Activated CD4-positive, alpha-beta T cell treated with anti-CD3 and anti-CD28 coated beads, Interleukin-2, Interleukin-6, amounts not matched to agents 100 ng/mL and 50 ng/mL, durations not matched to agents 16 hours and 8 hours (primary cell): ENCODE results near the gene GPR33.
"Not testable (repeated sequence)": the region's sequence is repeated elsewhere in the genome, so short reads cannot be mapped to it uniquely, and the experiment has no call there.

Experiments used
- DNase-seq: peaks from one replicate; pipeline ENCODE4 v3.0.0-alpha.2; 2020

GPR33 gene, protein sequence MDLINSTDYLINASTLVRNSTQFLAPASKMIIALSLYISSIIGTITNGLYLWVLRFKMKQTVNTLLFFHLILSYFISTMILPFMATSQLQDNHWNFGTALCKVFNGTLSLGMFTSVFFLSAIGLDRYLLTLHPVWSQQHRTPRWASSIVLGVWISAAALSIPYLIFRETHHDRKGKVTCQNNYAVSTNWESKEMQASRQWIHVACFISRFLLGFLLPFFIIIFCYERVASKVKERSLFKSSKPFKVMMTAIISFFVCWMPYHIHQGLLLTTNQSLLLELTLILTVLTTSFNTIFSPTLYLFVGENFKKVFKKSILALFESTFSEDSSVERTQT

GRCh38 chr14:31487886-31488285, at the start of gene GPR33:
Gene GPR33 (minus strand): TSS chr14:31488039. CDS start chr14:31483965, 4,074 bp downstream.
- no peak for DNase-seq

GRCh38 chr14:31536201-31536960, 48.5 kb upstream of the GPR33 start:
- no peak for DNase-seq

GRCh38 chr14:31530136-31530535, 42.3 kb upstream of the GPR33 start:
- no peak for DNase-seq

DNA sequence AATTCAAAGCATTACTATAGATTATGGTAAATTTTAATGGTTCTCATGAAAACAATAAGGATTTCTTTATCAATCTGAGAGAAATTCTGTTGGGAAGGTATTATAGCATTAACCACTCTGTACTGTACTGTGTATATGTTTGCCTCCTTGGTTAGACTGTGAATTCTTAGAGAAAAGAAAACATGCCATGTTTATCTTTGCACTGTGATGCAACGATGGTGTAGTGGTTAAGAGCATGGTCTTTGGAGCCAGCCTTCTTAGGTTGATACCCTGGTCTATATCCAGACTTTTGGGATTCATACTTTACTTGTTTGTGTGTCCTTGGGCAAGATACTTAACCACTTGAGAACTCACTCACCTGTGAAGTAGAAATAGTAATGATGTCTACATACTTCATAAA, 41.2 kb upstream of the GPR33 start:
- DNase-seq, result no peak

- no peak for DNase-seq
These were observed 39.7 kb upstream of the GPR33 start for GRCh38 chr14:31527546-31527945.

DNA sequence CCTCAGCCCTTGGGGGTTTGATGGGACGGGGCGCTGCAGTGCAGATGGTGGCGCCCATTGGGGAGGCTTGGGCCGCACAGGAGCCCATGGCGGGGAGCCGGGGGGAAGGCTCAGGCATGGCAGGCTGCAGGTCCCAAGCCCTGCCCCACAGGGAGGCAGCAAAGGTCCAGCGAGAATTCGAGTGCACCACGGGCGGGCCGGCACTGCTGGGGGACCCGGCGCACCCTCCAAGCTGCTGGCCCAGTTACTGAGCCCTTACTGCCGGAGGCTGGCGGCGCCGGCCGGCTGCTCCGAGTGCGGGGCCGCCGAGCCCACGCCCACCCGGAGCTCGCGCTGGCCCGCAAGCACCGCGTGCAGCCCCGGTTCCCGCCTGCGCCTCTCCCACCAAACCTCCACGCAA, 39.2 kb upstream of the GPR33 start:
- no peak for DNase-seq

DNA sequence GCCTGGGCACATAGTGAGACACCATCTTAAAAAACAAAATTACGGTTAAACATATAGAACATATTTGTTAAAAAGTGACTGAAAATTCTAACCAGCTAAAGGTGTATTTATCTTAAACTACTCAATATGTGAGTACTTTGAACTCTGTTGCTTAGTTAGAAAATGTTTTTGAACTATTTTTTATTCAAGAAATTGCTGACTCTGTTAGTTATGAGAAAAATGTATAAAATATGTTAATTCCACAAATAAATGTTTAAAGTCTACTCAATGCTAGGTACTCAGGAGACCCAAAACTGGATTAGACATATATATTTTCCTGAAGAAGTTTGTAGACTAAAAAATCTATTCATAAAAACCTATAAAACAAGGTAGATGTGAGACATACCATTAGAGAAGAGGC, 23.0 kb upstream of the GPR33 start:
- no peak for DNase-seq

GRCh38 chr14:31510222-31510621, 22.4 kb upstream of the GPR33 start:
- DNase-seq, result peak; percentile 10

DNA sequence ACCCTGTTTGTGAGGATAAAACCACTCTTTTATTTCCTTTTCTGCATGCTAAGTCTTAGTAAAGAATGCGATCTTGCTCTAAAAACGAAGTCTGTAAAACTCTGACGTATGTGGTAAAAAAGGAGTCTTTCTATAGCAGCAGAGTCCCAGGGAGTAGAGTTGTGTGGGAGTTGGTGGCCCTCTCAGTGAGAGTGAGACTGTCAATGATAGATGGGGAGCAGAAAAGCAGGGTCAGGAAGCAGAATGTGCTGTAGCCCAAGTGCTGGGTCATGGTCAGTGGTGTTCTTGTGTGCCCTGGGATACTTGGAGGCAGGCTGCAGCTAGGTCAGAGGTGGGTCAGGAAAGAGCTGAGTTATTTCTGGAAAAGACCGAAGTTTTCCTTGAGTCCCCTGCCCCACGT, 20.3 kb upstream of the GPR33 start:
- DNase-seq, result no peak

DNA sequence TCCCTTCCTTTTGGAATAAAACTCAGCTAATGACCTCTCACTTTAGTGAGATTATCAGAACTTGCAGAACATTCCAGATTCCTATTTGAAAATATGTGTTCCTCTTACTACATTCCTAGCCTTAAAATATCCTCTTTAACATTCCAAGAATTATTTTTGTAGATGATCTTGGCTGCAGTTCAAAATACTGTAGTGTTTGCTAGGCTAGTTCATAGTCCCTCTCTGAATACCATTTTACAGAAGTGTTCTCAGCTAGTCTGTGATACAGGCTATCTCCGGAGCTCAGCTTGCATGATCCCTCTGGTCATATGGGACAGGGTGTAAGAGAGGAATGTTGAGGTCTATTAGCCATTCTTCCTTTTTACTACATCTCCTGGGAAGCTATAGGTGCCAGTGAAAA, 17.6 kb upstream of the GPR33 start:
- DNase-seq, result no peak

DNA sequence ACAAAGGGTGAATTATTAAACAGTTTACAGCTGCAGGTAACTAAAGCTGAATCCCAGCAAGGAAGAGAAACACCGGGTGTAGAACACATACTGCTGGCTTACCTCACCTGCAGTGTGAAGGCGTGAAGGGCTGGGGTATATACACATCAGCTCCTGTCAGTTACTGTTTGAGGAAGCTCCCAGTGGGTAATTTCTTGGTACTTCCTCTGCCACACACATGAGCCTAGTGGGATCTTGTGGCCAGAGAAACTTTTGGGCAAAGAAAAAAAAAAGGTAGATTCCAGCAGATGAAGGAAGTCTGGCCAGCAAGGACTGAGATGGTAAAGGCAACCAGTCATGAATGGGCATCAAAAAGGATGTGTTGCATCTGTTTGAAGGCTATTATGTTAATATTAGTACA, 14.0 kb upstream of the GPR33 start:
- DNase-seq, result no peak

DNA sequence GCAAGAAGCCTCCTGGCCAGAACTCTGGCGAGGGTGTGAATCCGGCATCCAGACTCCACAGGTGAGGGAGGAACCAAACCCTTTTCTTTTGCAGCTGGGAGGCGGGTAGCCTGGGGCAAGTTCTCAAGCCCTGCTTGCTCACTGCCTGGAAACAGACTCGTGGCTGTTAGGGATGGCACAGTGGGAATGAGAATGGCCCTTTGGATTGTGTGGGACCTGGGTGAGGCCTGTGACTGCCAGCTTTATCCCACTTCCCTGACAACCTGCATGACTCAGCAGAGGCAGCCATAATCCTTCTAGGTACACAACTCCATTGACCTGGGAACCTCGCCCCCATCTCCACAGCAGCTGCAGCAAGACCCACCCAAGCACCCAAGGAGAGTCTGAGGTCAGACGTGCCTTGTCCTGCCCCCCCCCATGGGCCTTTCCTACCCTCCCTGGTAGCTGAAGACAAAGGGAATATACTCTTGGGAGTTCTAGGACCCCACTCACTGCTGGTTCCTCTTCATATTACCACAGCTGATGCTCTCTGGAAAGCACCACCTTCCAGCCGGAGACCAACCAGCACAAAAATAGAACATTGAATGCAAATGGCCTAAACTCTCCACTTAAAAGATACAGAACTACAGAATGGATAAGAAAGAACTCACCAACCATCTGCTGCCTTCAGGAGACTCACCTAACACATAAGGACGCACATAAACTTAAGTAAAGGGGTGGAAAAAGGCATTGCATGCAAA, 5.1 kb upstream of the GPR33 start:
- DNase-seq, result no peak

GRCh38 chr14:31489691-31490090, 1.9 kb upstream of the GPR33 start:
- DNase-seq, result no peak

GRCh38 chr14:31486764-31487163, 1.1 kb downstream of the GPR33 start:
- DNase-seq, result no peak

DNA sequence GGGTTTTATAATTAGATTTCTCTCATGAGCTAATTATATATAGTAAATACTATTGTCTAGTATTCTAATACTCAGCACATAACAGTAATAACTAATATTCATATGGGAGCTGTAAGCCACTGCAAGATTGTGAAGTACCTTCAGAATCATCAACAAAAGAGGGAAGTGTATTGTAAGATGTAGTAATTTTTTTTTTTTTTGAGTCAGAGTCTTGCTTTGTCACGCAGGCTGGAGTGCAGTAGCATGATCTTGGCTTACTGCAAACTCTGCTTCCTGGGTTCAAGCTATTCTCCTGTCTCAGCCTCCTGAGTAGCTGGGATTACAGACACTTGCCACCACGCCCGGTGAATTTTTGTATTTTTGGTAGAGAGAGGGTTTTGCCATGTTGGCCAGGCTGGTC, 3.1 kb downstream of the GPR33 start:
- DNase-seq, result no peak

DNA sequence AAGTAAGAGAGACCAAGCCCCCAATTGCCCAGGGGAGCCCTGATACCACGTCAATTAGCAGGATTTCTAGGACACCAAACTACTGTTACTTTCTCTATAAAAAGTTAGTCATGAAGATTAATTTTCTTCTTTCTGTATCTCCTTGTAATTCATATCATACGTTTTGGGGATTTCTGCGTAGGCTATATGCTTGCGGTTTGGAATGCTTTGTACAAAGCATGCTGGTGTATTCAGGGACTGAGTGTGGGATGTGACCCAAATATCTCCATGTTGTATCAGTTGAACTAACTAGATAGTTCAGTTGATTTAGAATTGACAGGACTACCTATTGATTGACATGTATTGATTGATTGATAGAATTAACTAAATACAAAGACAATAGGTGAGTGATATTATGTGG, 7.7 kb downstream of the GPR33 start:
- DNase-seq, result no peak

GRCh38 chr14:31479027-31479426, 8.8 kb downstream of the GPR33 start:
- no peak for DNase-seq

DNA sequence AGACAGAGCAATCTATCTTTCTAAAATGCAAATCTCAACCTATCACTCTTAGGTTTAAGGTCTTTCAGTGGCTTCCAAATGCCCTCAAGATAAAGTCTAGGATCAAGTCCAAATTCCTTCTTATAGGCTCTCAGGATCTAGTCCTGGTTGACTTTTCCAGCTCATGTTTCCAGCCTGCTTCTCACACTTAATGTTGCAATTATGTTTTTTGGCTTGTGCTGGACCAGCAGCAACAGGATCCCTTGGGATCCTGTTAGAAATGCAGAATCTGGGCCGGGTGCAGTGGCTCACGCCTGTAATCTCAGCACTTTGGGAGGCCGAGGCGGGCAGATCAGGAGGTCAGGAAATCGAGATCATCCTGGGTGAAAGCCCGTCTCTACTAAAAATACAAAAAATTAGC, 10.6 kb downstream of the GPR33 start:
- no peak for DNase-seq

DNA sequence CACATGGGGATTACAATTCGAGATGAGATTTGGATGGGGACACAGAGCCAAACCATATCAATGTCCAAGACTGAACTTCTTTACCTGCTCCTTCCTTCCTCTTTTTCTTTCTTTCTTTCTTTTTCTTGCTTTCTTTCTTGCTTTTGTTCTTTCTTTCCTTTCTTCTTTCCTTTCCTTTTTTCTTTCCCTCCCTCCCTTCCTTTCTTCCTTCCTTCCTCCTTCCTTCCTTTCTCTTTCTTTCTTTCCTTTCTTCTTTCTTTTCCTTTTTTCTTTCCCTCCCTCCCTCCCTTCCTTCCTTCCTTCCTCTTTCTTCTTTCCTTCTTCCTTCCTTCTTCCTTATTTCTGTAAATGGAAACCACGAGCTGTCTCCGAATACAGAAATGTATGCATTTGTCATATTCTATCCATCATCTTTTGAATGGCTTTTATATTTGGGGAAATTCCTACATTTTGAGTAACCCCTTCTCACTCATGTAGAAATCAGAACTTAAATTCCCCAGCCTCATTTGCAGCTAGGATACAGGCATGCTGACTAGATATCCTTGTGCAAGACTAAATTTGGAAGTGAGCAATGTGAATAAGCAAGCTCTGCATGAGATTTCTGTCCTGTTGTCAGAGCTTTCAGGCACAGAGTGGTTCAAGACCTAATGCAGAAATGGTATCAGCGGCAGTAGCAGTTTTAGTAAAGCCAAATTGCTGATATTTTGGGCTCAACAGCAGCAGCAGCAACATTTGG, 11.5 kb downstream of the GPR33 start:
- no peak for DNase-seq

DNA sequence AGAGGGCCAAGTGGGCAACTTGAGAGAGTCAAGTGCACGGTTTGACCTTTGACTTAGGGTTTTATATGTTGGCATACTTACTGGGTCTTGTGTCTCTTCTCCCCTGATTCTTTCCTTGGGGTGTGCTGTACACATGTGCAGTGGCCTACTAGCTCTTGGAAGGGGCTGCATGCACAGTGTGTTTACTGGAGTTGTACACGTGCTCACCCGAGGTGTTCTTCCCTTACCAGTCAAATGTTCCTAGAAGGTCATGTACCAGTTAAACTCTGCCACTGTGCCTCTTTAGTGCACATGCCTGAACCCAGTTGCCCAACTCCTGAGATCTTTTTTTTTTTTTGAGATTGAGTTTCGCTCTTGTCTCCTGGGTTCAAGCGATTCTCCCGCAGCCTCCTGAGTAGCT, 21.3 kb downstream of the GPR33 start:
- no peak for DNase-seq

DNA sequence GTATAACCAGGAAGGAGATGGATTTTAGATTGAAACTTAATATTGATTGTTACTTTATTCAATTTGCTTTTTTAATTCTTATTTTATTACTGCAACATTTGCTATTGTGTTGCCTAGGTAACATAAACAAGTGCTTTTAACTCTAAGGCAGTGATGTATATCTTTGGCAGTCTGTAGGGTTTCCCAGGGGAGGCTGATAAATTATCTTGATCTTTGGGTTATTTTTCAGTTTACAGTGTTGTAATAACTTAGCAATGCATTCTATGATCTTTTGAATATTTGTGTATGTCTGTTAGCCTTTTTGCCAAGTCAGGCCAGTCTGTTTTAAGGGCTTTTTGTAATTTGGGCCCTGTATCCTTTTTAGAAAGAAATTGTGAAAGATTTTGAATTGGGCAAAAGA, 22.7 kb downstream of the GPR33 start:
- no peak for DNase-seq

- not testable (repeated sequence) for DNase-seq
These were observed 25.4 kb downstream of the GPR33 start for GRCh38 chr14:31462450-31462849.

DNA sequence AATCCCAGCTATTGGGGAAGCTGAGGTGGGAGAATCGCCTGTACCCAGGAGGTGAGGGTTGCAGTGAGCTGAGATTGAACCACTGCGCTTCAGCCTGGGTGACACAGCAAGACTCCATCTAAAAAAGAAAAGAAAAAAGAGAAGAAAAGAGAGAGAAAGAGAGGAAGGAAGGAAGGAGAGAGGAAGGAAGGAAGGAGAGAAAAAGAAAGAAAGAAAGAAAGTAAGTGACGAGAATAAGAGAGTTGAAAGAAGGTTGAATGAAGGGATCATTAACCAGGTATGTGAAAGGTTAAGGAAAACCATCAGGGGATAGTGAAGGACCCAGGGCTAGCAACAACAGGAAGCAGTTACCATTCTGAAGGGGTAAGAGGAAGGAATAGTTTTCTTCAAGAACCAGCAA, 26.3 kb downstream of the GPR33 start:
- no peak for DNase-seq
